ENCODE measurements around the gene SLC26A11. TPM values are rescaled to one million over a fixed set of nuclear protein-coding genes. Genes with fewer than 3 reads are reported as not detected.
"Not testable (repeated sequence)": the region's sequence is repeated elsewhere in the genome, so short reads cannot be mapped to it uniquely, and the experiment has no call there.

The SLC26A11 gene
- total RNA-seq, 1 donor from 2014 or later: 10.6 TPM

DNA sequence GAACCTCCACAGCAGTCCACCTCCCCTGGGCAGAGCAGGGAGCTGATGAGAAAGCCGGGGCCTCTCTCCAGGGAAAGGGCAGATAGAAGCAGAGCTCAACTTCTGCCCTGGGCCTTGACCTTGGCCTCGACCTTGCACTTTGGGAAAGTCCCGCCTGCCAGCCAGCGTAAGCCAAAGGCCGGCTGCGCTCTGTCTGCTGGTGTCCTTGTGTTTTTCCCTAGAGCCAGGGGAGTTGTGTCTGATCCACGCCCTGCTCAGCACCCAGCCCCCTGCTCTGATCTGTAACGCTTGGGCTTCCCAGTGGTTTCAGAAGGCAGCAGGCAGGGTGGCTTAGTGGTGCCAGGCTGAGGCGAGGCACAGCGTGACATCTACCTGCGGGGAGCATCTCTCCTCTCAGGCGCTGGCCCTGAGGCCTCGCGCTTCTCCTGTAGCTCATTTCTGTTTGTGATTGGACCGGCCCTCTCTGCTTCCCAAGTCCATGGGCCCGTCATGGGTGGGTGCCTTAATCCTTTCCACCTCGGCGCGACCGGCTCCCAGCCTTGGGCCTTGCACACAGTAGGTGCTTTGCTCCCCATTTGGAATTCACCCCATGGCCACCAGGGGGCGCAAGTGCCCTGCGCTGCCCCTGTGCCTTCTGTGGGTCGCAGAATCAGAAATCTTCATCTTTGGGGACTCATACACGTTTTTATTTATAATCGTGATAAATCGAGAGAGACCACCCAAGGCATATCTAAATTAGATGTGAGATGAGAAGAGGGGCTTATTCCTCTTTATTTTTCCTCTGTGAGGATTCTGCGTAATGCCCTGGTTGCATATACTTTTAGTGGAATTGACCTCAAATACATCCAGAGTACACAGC is 24.3 kb upstream of the SLC26A11 start:
- DNase-seq (ENCODE audit: low read depth): no peak

DNA sequence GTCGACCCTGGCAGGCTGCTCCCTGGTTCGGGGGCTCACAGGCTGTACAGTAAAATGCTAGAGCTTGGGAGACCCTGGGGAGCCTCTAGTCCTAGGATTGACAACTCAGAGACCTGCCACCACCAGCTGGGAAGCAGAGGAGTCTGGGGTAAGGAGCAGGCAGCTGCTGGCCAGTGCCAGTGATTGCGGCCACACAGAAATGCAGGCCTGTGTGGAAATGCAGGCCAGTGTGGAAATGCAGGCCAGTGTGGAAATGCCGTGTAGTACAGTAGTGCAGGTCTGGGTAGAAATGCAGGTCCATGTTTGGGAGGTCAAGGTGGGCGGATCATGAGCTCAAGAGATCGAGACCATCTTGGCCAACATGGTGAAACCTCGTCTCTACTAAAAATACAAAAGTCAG is 23.6 kb upstream of the SLC26A11 start:
- no peak for DNase-seq (ENCODE audit: low read depth)

DNA sequence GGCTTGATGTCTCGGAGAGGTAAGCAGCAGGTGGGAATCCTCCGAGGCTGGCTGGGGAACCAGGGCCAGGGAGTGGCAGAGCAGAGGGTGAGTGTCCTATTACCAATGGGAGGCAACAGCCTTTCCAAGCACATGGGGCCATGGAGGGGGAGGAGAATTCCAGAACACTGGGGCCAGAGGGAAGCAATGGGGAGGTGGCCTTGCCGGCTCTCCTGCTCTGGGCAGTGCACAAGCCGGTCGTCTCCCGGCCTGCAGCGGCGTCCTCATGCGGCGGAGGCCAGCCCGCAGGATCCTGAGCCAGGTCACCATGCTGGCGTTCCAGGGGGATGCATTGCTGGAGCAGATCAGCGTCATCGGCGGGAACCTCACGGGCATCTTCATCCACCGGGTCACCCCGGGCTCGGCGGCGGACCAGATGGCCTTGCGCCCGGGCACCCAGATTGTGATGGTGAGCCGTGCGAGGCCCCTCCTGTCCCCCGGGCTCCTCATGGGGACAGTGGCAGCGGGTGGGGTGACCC is 22.0 kb upstream of the SLC26A11 start:
- peak; percentile 42 for DNase-seq (ENCODE audit: low read depth)

- not testable (repeated sequence) for DNase-seq (ENCODE audit: low read depth)
These were observed 20.9 kb upstream of the SLC26A11 start for GRCh38 chr17:80199295-80199694.

GRCh38 chr17:80201446-80201845 is 18.8 kb upstream of the SLC26A11 start:
- no peak for DNase-seq (ENCODE audit: low read depth)

- DNase-seq (ENCODE audit: low read depth): no peak
These were observed 18.0 kb upstream of the SLC26A11 start for GRCh38 chr17:80202197-80202596.

DNA sequence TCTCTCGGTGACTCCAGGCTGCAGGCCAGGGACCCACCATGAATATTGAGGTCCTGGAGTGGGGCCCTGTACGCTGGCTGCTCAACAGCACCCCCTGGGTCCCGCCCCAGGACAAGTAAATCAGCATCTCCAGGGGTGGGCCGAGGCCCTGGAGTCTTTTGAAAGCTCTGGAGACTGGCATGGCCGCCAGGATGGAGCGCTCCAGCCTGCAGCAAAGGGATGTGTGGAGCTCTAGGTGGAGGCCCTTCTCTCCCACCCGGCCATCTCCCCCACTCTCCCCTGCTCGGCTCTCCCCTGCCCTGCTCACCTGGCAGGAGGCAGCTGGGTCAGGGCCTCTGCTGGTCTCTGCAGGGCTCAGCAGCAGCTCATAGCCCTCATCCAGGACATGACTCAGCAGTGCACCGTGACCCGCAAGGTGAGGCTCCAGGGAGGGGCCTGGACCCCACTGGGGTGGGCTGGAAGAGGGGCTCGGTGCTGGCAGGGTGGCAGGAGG is 16.7 kb upstream of the SLC26A11 start:
- no peak for DNase-seq (ENCODE audit: low read depth)

- no peak for DNase-seq (ENCODE audit: low read depth)
These were observed 15.4 kb upstream of the SLC26A11 start for GRCh38 chr17:80204626-80205468.

GRCh38 chr17:80205811-80206210 is 14.4 kb upstream of the SLC26A11 start:
- no peak for DNase-seq (ENCODE audit: low read depth)

GRCh38 chr17:80208050-80208449 is 12.2 kb upstream of the SLC26A11 start:
- no peak for DNase-seq (ENCODE audit: low read depth)

DNA sequence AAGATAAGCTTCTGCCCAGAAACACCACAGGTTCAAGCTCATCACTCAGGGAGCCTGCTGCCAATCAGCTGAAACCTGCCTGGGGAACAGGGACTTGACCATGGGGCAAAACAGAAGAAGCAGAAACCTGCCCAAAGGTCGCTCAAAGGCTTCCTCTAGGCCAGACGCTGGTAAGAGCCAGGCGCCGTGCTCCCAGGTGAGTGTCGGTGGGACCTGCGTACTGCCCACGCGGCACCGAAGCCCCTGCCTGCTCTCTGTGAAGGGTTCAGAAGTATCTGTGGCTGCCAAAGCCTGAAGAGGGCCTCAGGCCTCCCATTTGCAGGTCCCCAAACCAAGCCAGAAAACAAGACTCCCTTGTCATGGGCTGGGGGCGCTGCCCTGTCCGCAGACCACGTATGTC is 10.5 kb upstream of the SLC26A11 start:
- DNase-seq (ENCODE audit: low read depth): no peak

- no peak for DNase-seq (ENCODE audit: low read depth)
These were observed 9.7 kb upstream of the SLC26A11 start for GRCh38 chr17:80210348-80211108.

DNA sequence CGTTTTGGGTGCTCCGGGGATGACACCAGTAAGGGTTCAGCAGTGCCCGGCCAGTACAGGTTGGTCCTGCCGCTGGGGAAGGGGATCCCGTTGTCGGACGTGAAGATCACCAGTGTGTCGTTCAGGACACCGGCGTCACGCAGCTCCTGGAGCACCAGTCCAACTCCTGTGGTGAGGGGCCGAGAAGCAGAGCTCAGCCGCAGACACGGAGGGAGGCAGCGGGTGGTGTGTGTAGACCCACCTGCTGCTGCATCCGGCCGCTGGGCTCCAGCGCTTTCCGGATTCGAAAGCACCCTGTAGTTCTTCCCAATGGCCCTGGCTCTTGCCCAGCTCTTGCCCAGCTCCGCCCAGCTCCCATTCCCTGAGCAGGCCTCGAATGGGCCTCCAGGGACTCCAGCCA is 8.1 kb upstream of the SLC26A11 start:
- DNase-seq (ENCODE audit: low read depth): no peak

DNA sequence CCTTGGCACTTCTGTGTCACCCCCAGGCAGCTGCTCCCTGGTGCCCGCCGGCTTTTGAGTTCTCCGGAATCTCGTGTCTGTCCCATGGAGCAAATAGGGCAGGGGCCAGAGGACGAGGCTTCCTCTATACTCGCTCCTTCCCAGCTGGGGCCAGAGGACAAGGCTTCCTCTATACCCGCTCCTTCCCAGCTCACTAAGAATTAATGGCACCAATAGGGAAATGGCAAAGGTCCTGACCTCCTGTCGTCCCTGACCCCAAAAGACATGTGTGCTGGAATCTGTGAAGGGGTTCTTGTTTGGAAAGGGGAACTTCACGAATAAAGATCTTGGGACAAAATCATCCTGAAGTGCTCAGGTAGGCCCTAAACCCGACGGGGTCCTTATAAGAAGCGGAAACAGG is 7.7 kb upstream of the SLC26A11 start:
- no peak for DNase-seq (ENCODE audit: low read depth)

DNA sequence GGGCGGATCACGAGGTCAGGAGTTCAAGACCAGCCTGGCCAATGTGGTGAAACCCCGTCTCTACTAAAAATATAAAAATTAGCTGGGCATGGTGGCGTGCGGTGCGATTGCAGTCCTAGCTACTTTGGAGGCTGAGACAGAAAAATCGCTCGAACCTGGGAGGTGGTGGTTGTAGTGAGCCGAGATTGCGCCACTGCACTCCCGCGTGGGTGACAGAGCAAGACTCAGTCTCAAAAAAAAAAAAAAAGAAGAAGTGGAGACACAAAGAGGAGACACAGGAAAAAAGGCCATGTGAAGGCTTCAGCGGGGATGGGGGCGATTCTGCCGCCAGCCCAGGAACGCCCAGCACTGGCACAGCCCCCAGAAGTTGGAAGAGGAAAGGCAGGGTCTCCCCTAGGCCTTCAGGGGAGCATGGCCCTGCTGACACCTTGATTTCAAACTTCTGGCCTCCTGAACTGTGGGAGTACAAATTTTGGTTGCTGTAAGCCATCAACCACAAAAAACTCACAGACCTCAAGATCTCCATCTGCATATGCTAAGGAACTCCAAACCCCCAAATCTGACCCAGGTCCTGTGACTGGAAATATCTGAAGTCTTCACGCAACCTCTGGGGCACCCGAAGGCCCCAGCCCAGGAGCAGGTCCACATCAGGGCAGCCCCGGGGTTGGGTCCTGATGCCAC is 7.1 kb upstream of the SLC26A11 start:
- DNase-seq (ENCODE audit: low read depth): no peak

- no peak for DNase-seq (ENCODE audit: low read depth)
These were observed 6.6 kb upstream of the SLC26A11 start for GRCh38 chr17:80213643-80213975.

DNA sequence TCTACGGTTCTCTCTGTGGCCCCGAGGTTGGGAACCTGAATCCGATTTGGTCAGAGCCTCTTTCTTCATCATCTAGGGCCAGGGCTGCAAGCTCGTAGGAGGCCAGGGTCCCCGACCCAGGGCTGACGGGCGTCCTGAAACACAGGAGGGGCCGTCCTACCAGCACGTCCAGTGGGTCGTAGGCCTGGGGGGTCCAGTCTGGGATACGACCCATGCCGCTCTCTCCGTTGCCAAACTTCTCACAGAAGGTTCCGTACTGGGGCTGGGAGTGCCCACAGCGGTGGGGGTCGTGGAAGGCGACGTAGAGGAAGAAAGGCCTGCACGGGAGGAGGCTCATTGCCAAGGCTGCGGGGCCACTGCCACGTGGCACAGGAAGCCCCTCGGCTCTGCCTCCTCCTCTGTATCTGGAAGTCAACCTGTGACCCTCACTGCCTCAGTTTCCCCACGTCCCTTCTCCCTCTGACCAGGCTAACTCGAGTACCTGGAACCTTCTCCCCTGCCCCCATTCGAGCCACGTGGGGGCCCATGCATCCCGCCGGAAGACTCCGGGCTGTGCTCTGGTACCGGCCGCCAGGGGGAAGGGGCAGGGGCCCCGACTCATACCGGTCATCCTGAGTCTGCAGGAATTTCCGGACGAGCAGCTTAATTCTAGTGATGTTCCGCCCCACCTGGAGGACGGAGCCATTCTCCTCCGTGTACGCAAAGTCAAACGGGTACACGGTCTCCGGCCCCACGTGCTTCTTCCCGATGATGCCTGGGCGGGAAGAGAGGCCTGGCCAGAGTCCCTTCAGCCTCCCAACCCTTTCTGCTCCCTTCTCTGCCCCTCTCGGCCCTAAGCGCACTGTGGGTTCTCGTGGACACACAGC is 6.0 kb upstream of the SLC26A11 start:
- no peak for DNase-seq (ENCODE audit: low read depth)

- DNase-seq (ENCODE audit: low read depth): no peak
These were observed 5.4 kb upstream of the SLC26A11 start for GRCh38 chr17:80214878-80215210.

GRCh38 chr17:80216473-80217456 is 3.5 kb upstream of the SLC26A11 start:
- DNase-seq (ENCODE audit: low read depth): no peak
